Kidney (tissue), 14 donors: ENCODE data around the gene GPC3. TPM values are rescaled to one million over a fixed set of nuclear protein-coding genes. Genes with fewer than 3 reads are reported as not detected.
A peak's percentile ranks its signal among the peaks of the same experiment; 100 is the strongest.

Source experiments
- DNase-seq, 5 donors: peaks; one replicate each; pipeline ENCODE4 v3.0.0-alpha.2; 2013 to 2020
- FAIRE-seq: peaks from 2 replicates; lab custom pipeline; 2012; peaks lifted over from hg19 to GRCh38; lab: Jason Lieb, UNC
- H3K27ac ChIP-seq, 2 donors: one replicate each; pipeline ENCODE4 v1.7.0; 2013; ENCODE audit warnings: low read depth in 2 of 2, low read length in 2 of 2, inconsistent platforms in 1 of 2
- H3K27me3 ChIP-seq: one replicate; pipeline ENCODE4 v1.7.1; 2013; ENCODE audit warnings: low read length, inconsistent platforms; ENCODE audit not compliant: control insufficient read depth, insufficient read depth
- H3K36me3 ChIP-seq, 3 donors: one replicate each; pipeline versions ENCODE4 v1.7.0 to v1.7.1; 2013; ENCODE audit warnings: low read length in 3 of 3, control low read depth in 1 of 3, inconsistent platforms in 1 of 3; ENCODE audit not compliant: insufficient read depth in 3 of 3, control insufficient read depth in 2 of 3
- H3K4me1 ChIP-seq, 3 donors: one replicate each; pipeline versions ENCODE4 v1.7.0 to v1.7.1; 2013; ENCODE audit warnings: low read length in 3 of 3, inconsistent platforms in 1 of 3, low read depth in 1 of 3; ENCODE audit not compliant: control insufficient read depth in 2 of 3, insufficient read depth in 2 of 3
- H3K4me3 ChIP-seq, 3 donors: one replicate each; pipeline versions ENCODE4 v1.7.0 to v1.8.1; 2013; ENCODE audit warnings: low read length in 3 of 3, control low read depth in 1 of 3, inconsistent platforms in 1 of 3
- H3K9ac ChIP-seq, 3 donors: one replicate each; pipeline versions ENCODE4 v1.7.0 to v1.7.1; 2013; ENCODE audit warnings: low read length in 3 of 3, control low read depth in 1 of 3, inconsistent platforms in 1 of 3
- H3K9me3 ChIP-seq, 3 donors: one replicate each; pipeline versions ENCODE4 v1.7.0 to v1.7.1; 2013; ENCODE audit warnings: low read length in 3 of 3, control low read depth in 1 of 3, inconsistent platforms in 1 of 3; ENCODE audit not compliant: control insufficient read depth in 2 of 3, insufficient read depth in 1 of 3
- intact Hi-C: fragments of 100-400 bp; cut with DNase I; formaldehyde crosslinking; loops from one replicate; pipeline ENCODE4 v1.11.1; 2022
- polyA plus RNA-seq: library from polyadenylated mRNA; stranded (reverse); fragments of 350-450 nt; fragmentation: Illumina TruSeq; extraction: RNeasy Lipid Tissue Mini Kit (QIAGEN cat#74804); gene quantifications from one replicate; pipeline ENCODE4 v1.2.3, GENCODE V29; 2014; ENCODE audit warnings: low read depth, low replicate concordance; ENCODE audit not compliant: insufficient read depth
- total RNA-seq: library from RNA; stranded (reverse); fragmentation: NEBNext Ultra II Directional; extraction: Animal tissue kit (Norgen Biotek cat#: 25700); gene quantifications from one replicate; pipeline ENCODE4 v1.2.1, GENCODE V29; 2021
- TF ChIP-seq, protein P1 (sequence below): IDR thresholded peaks from 3 replicates; pipeline ENCODE4 v1.5.1; 2012; ENCODE audit warnings: mild to moderate bottlenecking, moderate library complexity, borderline replicate concordance; ENCODE audit not compliant: insufficient read depth; ENCODE audit errors: extremely low read depth
- donor health status: control.
- donor health status: control.
- donor health status: control.
- donor health status: control.
- donor health status: control.
- donor health status: DM: yes; HTN: yes; CAD: no.
- donor health status: Normal renal cell carcinoma (clear cell type).

Gene GPC3
- total and polyA plus RNA-seq, 2 donors from 2014 or later = 43.0 to 52.5 TPM

DNA sequence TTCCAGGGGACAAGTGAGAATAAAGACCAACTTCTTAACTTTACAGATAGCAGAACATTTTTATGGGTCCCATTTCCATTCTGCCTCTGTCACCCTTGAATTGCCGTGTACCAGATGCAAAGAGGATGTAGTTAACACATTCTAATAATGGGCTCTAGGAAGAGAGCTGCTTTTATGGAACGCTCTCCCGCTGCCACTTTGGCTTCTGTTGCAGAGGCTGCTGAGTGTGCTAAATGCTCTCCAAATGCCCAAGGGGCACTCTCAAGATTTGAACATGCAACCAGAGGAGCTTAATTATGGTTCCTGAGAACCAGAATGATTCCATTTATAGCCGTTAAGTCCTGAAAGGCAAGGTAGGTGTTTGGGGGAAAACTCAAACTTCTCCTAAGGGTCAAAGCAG is 28.1 kb upstream of the GPC3 start:
- FAIRE-seq = no peak
- Histone ChIP-seq H3K9ac (no peak overlapping the region), H3K27me3 (no peaks in the 10 kb centered on the region), H3K4me1 (no peaks in the 10 kb centered on the region), H3K4me3 (no peak overlapping the region), H3K36me3 (no peaks in the 10 kb centered on the region), H3K9me3 (no peaks in the 10 kb centered on the region), H3K27ac (no peak overlapping the region)
- no peak for DNase-seq
- intact Hi-C loops = no loop called here
- TF ChIP-seq, protein P1, sequence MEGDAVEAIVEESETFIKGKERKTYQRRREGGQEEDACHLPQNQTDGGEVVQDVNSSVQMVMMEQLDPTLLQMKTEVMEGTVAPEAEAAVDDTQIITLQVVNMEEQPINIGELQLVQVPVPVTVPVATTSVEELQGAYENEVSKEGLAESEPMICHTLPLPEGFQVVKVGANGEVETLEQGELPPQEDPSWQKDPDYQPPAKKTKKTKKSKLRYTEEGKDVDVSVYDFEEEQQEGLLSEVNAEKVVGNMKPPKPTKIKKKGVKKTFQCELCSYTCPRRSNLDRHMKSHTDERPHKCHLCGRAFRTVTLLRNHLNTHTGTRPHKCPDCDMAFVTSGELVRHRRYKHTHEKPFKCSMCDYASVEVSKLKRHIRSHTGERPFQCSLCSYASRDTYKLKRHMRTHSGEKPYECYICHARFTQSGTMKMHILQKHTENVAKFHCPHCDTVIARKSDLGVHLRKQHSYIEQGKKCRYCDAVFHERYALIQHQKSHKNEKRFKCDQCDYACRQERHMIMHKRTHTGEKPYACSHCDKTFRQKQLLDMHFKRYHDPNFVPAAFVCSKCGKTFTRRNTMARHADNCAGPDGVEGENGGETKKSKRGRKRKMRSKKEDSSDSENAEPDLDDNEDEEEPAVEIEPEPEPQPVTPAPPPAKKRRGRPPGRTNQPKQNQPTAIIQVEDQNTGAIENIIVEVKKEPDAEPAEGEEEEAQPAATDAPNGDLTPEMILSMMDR = no peak

GRCh38 chrX:134013092-134013497 is 27.7 kb upstream of the GPC3 start:
- FAIRE-seq = no peak

GRCh38 chrX:134010690-134011089 is 25.3 kb upstream of the GPC3 start:
- FAIRE-seq (no peak), DNase-seq (no peak)
- TF ChIP-seq, protein P1 = no peak
- H3K4me3 ChIP-seq = no peak overlapping the region
- H3K36me3 ChIP-seq = no peaks in the 10 kb centered on the region
- H3K4me1 ChIP-seq = no peaks in the 10 kb centered on the region
- intact Hi-C loops = no loop called here
- H3K9ac ChIP-seq = no peak overlapping the region
- no peaks in the 10 kb centered on the region for H3K9me3 ChIP-seq
- no peak overlapping the region for H3K27ac ChIP-seq
- no peaks in the 10 kb centered on the region for H3K27me3 ChIP-seq

More at GRCh38 chrX:134013092-134013497, 27.7 kb upstream of the GPC3 start:
- no peak for DNase-seq
- Histone ChIP-seq H3K27ac (no peak overlapping the region), H3K4me1 (no peaks in the 10 kb centered on the region), H3K9me3 (no peaks in the 10 kb centered on the region), H3K4me3 (no peak overlapping the region), H3K36me3 (no peaks in the 10 kb centered on the region), H3K27me3 (no peaks in the 10 kb centered on the region), H3K9ac (no peak overlapping the region)
- TF ChIP-seq, protein P1 = no peak
- intact Hi-C loops = no loop called here

DNA sequence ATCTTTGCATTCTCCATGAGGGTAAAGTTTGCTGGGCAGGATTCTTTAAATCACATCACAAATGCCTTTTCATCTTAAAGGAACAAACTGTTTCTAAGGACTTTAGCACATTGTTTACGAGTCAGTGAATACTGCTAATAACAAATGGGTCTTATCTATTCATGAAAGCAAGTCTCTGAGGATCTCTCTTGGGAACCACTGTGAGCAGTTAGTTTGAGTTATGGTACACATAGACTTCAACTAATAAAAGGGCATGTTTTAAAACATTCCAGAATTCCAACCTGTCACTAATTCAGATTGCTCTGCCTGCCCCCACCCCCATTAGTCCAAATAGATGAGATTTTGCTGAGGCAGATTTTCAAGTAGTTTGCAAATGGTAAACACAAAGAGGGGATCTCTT is 22.3 kb upstream of the GPC3 start:
- TF ChIP-seq, protein P1 = no peak
- intact Hi-C loops = no loop called here
- no peak overlapping the region for H3K27ac ChIP-seq
- no peaks in the 10 kb centered on the region for H3K27me3 ChIP-seq
- no peak overlapping the region for H3K4me3 ChIP-seq
- FAIRE-seq = no peak
- H3K4me1 ChIP-seq = no peaks in the 10 kb centered on the region
- H3K9ac ChIP-seq = no peak overlapping the region
- H3K9me3 ChIP-seq = no peaks in the 10 kb centered on the region
- no peaks in the 10 kb centered on the region for H3K36me3 ChIP-seq
- DNase-seq = peak in 1 of 5 donors; percentile 76
